ENCODE measurements around the gene CTDP1.

- TF ChIP-seq YY1 (tag by site-specific recombination; IDR thresholded peaks at IDR 0.05): no peak
- TF ChIP-seq ZNF324 (tag by site-specific recombination; IDR thresholded peaks at IDR 0.05): no peak
- no peak for TF ChIP-seq TRIM28 (IDR thresholded peaks at IDR 0.05; ENCODE audit: borderline replicate concordance, low read length)
- no peak for TF ChIP-seq ZNF26 (tag by site-specific recombination; IDR thresholded peaks at IDR 0.05)
- TF ChIP-seq CTCF (tag by site-specific recombination; IDR thresholded peaks at IDR 0.05): no peak
- TF ChIP-seq PBX3 (CRISPR knock-in tag; IDR thresholded peaks at IDR 0.05): no peak
- no peak for TF ChIP-seq ZIC2 (tag by site-specific recombination; IDR thresholded peaks at IDR 0.05)
- no peak for TF ChIP-seq KLF1 (tag by site-specific recombination; IDR thresholded peaks at IDR 0.05)
- TF ChIP-seq BCL11B (tag by site-specific recombination; IDR thresholded peaks at IDR 0.05; ENCODE audit: low read depth): no peak
These were observed 23.3 kb downstream of the CTDP1 start for GRCh38 chr18:79702906-79703305.

Data from HEK293 (cell line).